ELR (cell line): ENCODE data around the gene ERN2.
A peak's percentile ranks its signal among the peaks of the same experiment; 100 is the strongest.
"Not testable (repeated sequence)": the region's sequence is repeated elsewhere in the genome, so short reads cannot be mapped to it uniquely, and the experiment has no call there.

Source experiments
- DNase-seq: peaks from one replicate; pipeline ENCODE4 v3.0.0-alpha.2; 2015; ENCODE audit warnings: low read depth

The ERN2 gene

DNA sequence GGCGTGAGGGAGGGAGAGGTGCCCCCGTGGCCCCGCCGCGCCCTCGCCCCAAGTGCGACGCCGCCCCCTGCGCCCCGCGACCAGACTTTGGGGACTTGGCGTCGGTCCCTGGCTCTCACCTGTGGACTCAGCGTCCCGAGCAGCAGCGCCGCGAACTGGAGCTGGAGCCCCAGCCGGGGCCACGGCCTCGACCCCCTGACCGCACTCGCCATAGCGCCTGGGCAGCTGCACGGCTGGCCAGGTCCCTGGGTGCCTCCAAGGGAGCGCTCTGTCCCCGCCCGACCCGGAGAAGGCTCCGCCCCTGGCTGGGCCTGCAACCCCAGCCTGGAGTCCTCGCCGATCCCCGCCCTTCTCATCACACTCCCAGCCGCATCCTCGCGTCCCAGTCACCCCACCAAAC lies at the start of gene ERN2:
Gene ERN2, minus strand, starts transcription at position 247 of the 400 bp plus-strand sequence. Its CDS starts 35 bp downstream, at position 212.
- DNase-seq: no peak

DNA sequence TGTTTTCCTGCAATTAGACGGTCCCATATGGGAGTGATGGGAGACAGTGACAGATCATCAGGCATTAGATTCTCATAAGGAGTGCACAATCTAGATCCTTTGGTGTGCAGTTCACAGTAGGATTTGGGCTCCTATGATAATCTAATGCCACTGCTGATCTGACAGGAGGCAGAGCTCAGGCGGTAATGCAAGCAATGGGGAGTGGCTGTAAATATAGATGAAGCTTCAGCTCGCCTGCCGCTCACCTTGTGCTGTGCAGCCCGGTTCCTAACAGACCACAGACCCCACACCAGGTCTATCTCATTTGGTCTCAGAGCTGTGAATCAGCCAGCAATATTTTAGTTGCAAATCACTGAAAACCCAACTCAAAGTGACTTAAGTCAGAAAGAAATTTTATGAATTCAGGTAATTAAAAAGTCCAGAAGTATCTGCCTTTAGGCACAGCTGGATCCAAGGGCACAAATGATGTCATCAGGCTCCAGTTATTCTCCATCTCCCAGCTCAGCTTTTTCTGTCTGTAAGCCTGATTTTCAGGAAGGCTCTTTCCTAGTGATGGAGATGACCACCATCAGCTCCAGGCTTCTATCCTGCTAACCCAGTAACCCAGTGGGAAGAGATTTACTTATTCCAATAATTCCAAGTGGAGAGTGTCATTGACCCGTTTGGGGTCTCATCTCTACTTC lies 45.1 kb upstream of the ERN2 start:
- DNase-seq: no peak

DNA sequence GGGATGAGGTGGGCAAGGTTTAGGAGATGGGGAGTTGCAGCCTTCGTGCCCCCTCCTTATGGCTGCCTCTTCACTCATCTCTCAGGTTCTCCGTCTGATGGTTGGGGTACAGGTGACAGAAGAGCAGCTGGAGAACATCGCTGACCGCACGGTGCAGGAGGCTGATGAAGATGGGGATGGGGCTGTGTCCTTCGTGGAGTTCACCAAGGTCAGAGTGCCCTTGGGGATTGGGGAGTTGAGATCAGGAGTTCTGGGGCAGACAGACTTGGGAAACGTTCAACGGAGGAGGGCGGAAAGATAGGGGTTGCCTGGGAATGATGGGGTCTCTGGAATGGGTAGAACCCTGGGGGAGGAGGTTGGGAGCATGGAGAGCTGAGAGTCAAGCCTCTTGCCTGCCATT lies 44.1 kb upstream of the ERN2 start:
- DNase-seq: no peak

DNA sequence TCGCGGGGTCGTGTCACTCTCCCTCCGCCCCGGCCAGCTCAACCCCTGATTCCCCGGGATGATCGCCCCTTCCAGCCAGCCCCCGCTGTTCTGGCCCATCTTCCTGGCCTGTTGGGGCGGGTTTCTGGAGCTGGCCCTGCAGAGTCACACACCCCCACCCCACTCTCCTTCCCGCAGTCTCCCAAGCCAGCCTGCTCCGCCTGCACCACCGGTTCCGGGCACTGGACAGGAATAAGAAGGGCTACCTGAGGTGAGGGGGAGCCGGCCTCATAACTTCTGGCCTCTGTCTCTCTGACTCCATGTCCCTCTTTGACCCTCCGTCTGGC lies 42.4 kb upstream of the ERN2 start:
- no peak for DNase-seq

DNA sequence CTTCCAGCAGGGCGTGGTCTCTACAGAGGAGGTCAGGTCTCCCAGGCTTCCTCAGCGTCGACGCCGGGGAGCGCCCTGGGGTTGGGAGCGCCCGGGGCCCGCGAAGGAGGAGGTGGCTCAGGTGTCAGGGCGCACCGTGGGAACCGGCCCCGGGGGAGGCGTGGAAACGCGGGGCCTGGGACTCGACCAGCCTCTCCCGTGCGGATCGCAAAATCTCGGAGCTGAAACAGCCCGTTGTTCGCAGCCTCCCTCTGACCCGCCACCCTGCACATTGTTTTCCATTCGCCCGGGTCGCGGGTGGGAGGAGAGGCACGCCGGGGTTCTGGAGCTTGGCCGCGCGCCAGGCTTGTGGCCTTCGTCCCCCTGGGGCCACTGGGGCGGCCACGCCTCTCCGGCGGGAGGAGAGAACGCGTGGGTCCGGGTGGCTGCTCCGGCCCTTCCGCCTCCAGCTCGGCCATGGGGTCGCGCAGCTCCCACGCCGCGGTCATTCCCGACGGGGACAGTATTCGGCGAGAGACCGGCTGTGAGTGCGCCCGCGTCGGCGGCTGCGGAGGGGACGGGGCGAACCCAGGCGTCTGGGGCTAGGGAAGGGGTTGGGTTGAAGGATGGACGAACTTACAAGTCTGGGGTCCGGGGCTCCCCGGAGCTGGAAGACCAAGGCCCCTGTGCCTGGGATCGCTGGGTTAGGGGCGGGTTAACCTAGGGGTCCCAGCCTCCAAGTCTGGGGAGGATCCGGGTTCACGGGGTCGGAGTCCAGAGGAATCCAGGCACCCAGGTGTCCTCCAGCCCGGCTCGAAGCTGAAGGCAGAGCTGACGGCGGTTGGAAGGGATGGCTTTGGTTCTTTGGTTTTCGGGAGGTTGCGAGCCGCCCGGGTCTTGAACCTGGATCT lies 41.8 kb upstream of the ERN2 start, which contains the start of gene CHP2:
Gene CHP2, plus strand, starts transcription at position 433 of the 890 bp plus-strand sequence. Its CDS starts 24 bp downstream, at position 457.
- DNase-seq: no peak

DNA sequence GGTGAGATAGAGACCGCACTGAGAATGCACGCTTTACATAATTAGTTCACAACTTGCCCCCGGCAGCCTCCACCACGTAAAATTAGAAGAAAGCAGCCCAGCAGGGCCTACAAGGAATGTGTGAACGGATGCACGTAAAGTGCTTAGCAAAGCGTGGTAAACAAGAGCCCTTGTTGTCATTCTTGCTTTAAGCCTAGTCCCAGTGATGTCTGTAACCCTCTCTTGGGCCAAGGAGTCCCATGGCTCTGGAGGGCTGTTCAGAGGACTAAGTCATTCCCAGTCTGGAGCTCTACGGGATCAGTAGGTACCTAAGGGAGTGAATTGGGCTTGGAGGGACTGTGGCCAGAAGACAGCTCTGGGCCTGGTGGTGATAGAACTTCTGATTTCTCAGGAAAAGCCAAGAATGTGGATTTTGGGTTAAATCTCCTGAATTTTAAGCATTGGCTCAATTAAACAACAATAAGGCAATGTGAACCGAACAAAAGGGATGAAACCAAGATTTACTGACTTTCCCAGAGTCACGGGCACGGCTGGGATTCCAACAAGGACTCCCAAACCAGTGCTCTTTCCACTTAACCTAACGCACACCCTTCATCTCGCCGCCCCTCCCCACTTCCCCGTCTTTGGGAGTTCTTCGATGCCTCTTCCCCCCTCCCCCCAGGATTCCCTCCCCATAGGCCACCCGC lies 41.0 kb upstream of the ERN2 start:
- DNase-seq: no peak

DNA sequence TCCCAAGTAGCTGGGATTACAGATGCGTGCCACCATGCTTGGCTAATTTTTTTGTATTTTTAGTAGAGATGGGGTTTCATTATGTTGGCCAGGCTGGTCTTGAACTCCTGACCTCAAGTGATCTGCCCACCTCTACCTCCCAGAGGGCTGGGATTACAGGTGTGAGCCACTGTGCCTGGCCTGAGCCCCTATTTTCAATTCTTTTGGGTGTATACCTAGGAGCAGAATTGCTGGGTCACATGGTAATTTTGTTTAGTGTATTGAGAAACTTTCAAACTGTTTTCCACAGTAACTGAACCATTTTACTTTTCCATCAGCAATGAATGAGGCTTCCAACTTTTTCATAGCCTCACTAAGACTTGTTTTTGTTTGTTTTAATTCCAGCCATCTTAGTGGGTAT lies 38.0 kb upstream of the ERN2 start:
- not testable (repeated sequence) for DNase-seq

DNA sequence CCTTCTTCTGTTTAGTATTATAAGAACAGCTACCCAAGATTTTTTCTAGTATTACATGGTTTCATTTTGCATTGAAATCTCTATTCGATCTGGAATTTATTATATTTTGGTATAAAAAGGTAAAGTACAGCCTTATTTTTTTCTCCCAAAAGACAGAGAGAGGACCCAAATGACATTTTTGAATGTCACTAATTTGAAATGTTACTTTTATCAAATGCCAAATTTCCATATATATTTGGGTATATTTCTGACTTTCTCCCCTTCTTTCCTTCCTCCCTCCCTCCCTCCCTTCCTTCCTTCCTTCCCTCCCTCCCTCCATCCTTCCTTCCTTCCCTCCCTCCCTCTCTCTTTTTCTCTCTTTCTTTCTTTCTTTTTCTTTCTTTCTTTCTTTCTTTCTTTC lies 35.6 kb upstream of the ERN2 start:
- DNase-seq: no peak

DNA sequence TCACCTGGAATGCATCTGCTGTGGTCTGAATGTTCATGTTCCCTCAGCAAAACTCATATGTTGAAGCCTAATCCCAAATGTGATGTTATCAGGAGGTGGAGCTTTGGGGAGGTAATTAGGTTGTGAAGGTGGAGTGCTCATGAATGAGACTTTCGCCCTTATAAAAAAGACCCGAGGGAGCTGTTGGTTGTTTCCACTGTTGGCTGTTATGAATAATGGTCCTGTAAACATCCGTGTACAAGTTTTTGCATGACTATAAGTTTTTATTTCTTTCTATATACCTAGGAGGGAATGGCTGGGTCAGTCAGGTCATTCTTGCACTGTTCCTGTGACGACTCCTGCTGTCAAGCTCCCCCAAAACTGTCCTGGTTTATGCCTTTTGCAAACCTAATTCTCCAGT lies 32.2 kb upstream of the ERN2 start:
- DNase-seq: no peak

DNA sequence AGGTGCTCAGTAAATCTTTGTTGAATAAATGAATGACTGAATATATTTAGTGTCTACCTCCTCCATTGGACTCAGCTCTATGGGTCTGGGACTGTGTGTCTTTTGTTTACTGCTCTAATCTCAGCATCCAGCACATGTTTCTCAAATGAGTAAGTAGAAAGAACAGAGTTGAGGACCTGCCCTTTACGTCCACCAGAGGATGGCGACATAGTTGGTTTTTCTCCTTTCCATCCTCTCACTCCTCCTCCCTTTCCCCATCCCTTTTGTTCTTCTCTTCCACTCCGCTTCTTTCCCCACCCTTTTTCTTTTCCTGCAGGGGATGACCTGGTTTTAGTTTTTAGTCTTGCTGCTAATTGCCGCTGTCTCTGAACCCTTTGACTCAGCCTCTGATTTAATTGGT lies 29.7 kb upstream of the ERN2 start:
- no peak for DNase-seq

DNA sequence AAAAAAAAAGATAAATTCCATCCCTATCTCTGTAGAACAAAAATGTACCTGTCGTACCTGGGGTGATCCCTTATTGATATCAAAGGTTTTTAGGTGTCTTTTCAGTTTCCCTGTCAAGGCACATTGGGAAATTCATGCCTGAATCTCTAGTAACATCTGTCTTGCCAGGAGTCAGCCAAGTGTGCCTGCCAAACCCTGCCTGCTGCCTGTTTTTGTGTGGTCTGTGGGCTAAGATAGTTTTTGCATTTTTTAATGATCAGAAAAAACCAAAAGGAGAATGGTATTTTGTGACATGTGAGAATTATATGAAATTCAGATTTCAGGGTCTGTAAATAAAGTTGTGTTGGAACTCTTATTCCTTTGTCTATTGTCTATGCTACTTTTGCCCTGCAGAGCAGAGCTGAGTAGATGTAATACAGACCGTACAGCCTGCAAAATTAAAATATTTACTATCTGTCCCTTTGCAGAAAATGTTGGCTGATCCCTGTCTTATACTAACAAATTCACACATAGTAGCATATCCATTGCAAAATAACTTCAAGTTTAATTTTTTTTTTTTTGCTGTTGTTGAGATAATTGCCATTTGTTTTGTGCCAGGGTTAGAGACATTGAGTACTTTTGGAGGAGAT lies 28.8 kb upstream of the ERN2 start:
- no peak for DNase-seq

DNA sequence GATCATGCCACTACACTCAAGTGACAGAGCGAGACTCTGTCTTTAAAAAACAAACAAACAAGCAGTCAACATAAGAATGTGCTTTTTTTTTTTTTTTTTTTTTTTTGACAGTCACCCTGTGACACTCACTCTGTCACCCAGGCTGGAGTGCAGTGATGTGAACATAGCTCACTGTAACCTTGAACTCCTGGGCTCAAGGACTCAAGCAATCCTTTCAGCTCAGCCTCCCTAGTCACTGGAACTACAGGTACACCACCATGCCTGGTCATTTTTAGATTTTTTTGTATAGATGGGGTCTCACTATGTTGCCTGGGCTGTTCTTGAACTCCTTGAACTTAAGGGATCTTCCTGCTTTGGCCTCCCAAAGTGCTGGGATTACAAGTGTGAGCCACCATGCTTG lies 26.5 kb upstream of the ERN2 start:
- no peak for DNase-seq

DNA sequence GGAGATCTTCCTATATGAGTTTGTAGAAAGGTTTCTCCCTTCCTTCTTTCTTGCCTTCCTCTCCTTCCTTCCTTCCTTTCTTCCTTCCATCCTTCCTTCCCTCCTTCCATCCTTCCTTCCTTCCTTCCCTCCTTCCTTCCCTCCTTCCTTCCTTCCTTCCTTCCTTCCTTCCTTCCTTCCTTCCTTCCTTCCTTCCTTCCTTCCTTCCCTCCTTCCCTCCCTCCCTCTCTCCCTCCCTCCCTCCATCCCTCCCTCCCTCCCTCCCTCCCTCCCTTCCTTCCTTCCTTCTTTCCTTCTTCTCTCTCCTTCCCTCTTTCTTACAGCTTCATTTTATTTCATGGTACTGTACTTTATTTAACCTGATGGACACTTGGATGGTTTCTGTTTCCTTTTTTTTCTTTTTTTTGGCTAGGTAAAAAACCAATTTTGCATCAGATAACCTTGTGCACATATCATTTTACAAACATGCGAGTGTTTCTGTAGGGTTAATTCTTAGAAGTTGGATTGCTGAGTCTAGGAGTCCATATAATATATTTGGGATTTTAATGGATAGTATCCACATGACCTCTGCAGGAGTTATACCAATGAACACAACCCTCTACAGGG lies 24.5 kb upstream of the ERN2 start:
- DNase-seq: not testable (repeated sequence)

DNA sequence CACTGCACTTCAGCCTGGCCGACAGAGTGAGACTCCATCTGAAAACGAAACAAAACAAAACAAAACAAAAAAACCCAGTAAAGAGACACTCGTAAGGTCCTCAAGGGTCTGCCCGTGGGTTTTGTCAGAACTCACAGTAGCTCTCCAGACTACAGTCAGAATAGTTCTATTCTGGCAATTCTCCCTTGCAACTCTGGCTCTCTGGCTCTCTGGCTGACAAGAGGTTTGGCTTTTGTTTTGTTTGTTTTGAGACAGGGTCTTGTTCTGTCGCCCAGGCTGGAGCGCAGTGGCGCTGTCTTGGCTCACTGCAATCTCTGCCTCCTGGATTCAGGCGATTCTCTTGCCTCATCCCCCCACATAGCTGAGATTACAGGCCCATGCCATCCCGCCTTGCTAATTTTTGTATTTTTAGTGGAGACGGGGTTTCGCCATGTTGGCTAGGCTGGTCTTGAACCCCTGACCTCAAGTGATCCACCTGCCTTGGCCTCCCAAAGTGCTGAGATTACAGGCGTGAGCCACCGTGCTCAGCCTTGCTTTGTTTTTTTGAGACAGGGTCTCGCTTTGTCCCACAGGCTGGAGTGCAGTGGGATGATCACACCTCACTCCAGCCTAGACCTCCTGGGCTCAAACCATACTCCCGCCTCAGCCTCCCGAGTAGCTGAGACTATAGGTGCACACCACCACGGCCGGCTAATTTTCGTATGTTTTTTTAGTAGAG lies 21.3 kb upstream of the ERN2 start:
- no peak for DNase-seq

DNA sequence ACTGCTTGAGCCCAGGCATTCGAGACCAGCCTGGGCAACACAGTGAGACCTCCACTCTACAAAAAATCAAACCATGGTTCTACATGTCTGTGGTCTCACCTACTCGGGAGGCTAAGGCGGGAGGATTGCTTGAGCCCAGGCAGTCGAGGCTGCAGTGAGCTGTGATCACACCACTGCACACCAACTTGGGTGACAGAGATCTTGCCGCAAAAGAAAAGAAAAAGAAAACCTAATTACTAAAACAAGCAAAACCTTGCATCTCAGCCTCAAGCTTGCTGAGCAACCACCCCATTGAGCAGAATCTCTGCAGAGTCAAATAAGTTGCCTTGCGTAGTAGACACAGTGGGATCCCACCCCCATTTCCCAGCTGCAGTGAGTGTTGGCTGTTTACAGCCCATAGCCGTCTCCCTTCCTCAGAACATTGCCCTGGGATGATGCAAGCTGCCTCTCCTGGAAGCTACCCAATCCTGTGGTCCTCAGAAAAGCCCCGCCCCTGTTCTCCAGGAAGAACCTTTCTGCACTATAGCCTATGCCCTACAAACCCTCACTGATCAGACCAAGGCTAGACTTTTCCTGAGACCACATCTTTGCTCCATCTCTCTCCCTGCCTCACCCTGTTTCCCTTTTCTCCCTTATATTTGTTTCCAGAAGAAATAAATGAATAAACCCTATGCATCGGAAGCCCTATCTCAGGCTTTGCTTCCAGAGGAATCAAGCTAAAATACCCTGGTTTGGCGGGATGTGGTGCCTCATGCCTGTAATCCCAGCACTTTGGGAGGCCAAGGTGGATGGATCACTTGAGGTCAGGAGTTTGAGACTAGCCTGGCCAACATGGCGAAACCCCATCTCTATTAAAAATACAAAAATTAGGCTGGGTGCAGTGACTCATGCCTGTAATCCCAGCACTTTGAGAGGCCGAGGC lies 16.7 kb upstream of the ERN2 start:
- DNase-seq: peak; percentile 28

DNA sequence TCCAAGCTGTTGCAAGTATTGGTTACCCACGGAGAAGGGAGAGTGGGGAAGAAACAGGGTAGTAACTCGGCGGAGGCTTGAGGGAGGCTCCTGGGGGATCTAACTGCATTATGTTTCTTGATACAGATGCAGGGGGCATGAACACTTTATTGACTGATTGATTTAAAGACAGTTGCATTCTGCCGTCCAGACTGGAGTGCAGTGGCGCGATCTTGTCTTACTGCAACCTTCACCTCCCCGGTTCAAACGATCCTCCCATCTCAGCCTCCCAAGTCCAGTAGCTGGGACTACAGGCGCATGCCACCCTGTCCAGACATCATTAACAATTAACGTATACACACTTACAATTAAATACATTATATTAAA lies 15.1 kb upstream of the ERN2 start:
- no peak for DNase-seq

DNA sequence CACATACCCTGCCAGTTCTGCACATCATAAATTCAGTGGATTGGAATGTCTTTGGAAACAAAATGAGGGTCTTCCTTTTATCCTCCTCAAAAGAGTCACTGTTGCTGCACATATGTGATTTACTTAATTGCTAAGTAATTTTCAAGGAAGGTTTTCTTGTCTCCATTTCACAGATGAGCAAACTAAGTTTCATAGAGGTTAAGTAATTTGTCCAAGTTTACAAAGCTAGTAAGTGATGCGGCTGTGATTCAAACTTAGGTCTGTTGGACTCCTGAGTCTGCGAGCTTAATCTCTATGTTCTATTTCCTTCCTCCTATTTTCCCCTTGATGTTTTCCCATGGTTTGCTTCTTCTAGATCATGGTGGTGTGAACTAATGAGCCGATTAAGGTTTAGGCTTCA lies 13.7 kb upstream of the ERN2 start:
- DNase-seq: no peak

DNA sequence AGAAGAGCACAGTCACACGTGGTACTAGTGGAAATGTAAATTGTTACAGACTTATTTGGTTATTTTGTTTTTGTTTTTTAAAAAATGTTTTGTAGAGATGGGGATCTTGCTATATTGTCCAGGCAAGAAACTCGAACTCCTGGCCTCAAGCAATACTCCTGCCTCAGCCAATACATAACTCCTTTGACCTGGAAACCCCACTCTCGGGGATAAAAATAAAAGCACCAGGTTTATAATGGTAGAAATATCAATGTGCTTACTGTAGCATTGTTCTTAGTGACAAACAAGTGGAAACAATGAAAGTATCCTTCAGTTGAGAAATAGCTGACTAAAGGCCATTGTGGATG lies 11.7 kb upstream of the ERN2 start:
- no peak for DNase-seq

DNA sequence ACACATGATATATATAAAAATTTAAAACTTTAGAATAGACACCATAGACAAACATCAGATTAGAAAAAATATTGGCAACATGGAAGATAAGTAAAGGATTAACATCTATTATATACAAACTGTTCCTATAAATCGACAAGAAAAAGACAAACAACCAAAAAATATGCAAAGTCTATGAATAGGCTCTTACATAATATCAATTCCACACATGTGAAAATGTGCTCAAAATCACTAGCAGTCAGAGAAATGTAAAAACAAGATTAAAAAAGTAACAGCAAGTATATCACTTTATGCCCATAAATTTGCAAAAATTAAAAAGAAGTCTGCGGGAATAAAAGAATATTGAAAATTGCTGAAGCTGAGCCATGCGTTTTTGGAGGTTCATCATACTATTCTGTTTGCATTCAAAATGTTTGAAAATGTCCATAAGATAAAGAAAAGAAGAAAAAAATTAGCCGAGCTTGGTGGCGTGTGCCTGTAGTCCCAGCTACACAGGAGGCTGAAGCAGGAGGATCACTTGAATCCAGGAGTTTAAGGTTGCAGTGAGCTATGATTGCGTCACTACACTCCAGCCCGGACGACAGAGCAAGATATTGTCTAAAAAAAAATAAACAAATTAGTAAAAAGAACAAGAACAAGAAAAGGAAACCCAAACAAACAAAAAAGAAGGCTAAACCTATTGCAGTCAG lies 11.2 kb upstream of the ERN2 start:
- DNase-seq: no peak
